HepG2 (cell line): ENCODE data around the gene MYO1C. TPM values are rescaled to one million over a fixed set of nuclear protein-coding genes. Genes with fewer than 3 reads are reported as not detected.

Experiments used
- AGO1 ChIP-seq: fragments of 200-400 bp; formaldehyde crosslinking; IDR thresholded peaks from 2 replicates; pipeline ENCODE4 v1.6.1; 2017; ENCODE audit warnings: mild to moderate bottlenecking, low read depth, low read length, moderate library complexity; ENCODE audit not compliant: poor library complexity, severe bottlenecking
- ATAD3A ChIP-seq: sonication (generic); formaldehyde crosslinking; IDR thresholded peaks from 2 replicates; pipeline ENCODE4 v1.4.0; 2020; ENCODE audit warnings: missing genetic modification reagents
- ERF ChIP-seq: IDR thresholded peaks from 2 replicates; pipeline ENCODE4 v1.6.1; 2018; ENCODE audit warnings: missing biosample characterization, missing genetic modification reagents
- IRF2 ChIP-seq: IDR thresholded peaks from 2 replicates; pipeline ENCODE4 v1.6.1; 2018; ENCODE audit warnings: missing genetic modification reagents, missing compliant biosample characterization
- MTA1 ChIP-seq: sonication (generic); formaldehyde crosslinking; IDR thresholded peaks from 2 replicates; pipeline ENCODE4 v1.4.0; 2020; ENCODE audit warnings: missing genetic modification reagents, mild to moderate bottlenecking, borderline replicate concordance
- MZF1 ChIP-seq: sonication (generic); formaldehyde crosslinking; IDR thresholded peaks from 2 replicates; pipeline ENCODE4 v1.8.1; 2023; ENCODE audit warnings: mild to moderate bottlenecking, missing genetic modification reagents, borderline replicate concordance
- PHB2 ChIP-seq: fragments of 450-650 bp; IDR thresholded peaks from 2 replicates; pipeline ENCODE4 v1.6.1; 2018; ENCODE audit not compliant: partially characterized antibody
- RFX1 ChIP-seq: fragments of 450-650 bp; IDR thresholded peaks from 2 replicates; pipeline ENCODE4 v1.6.1; 2017
- SATB2 ChIP-seq: sonication (generic); formaldehyde crosslinking; IDR thresholded peaks from 2 replicates; pipeline ENCODE4 v1.5.0; 2020; ENCODE audit warnings: missing genetic modification reagents
- SKI ChIP-seq: fragments of 450-650 bp; IDR thresholded peaks from one replicate; pipeline ENCODE4 v1.6.1; 2018; ENCODE audit warnings: mild to moderate bottlenecking; ENCODE audit not compliant: partially characterized antibody
- TAF15 ChIP-seq: fragments of 200-400 bp; formaldehyde crosslinking; IDR thresholded peaks from one replicate; pipeline ENCODE4 v1.6.1; 2018; ENCODE audit warnings: mild to moderate bottlenecking, low read depth, low read length; ENCODE audit not compliant: poor library complexity, severe bottlenecking
- ZNF264 ChIP-seq: sonication (generic); formaldehyde crosslinking; IDR thresholded peaks from 2 replicates; pipeline ENCODE4 v1.4.0; 2020; ENCODE audit warnings: missing genetic modification reagents
- polyA plus RNA-seq, 8 experiments: library from polyadenylated mRNA; depleted of rRNA in 3 of 8; stranded (reverse) in 7 of 8; unstranded in 1 of 8; fragments of >200 nt; fragmentation: Illumina TruSeq in 4 of 8; extraction: Trizol in 4 of 8; gene quantifications; 2 replicates each; pipeline versions ENCODE4 v1.2.1 to v1.2.3, GENCODE V29; 2011 to 2016; ENCODE audit warnings: low read depth in 4 of 8, missing spikeins in 1 of 8, mixed read lengths in 1 of 8; ENCODE audit not compliant: insufficient read depth in 1 of 8
- total RNA-seq, 5 experiments: library from RNA; depleted of rRNA; stranded (reverse); fragments of >200 nt; fragmentation: Illumina TruSeq; extraction: Trizol; gene quantifications; 2 replicates each; pipeline ENCODE4 v1.2.3, GENCODE V29; 2016; ENCODE audit warnings: low read depth in 1 of 5
- TF ChIP-seq, protein P1 (sequence below): sonication (generic); formaldehyde crosslinking; IDR thresholded peaks from 2 replicates; pipeline ENCODE4 v1.4.0; 2020; ENCODE audit warnings: missing genetic modification reagents
- TF ChIP-seq, protein P2 (sequence below): sonication (generic); formaldehyde crosslinking; IDR thresholded peaks from 2 replicates; pipeline ENCODE4 v1.4.0; 2020; ENCODE audit warnings: mild to moderate bottlenecking, low read depth, missing genetic modification reagents
- TF ChIP-seq, protein P3 (sequence below): sonication (generic); formaldehyde crosslinking; IDR thresholded peaks from 2 replicates; pipeline ENCODE4 v1.4.0; 2020; ENCODE audit warnings: missing genetic modification reagents
- TF ChIP-seq, protein P4 (sequence below): IDR thresholded peaks from 2 replicates; pipeline ENCODE4 v1.6.1; 2016; ENCODE audit warnings: mild to moderate bottlenecking, missing biosample characterization, missing genetic modification reagents
- TF ChIP-seq, protein P5 (sequence below): sonication (generic); formaldehyde crosslinking; IDR thresholded peaks from 2 replicates; pipeline ENCODE4 v1.8.0; 2022; ENCODE audit warnings: mild to moderate bottlenecking, missing genetic modification reagents, borderline replicate concordance
- TF ChIP-seq, protein P6 (sequence below): sonication (generic); formaldehyde crosslinking; IDR thresholded peaks from 2 replicates; pipeline ENCODE4 v1.9.0; 2022; ENCODE audit warnings: low read depth, missing genetic modification reagents

The MYO1C gene
- total and polyA plus RNA-seq, 2 of the 13 experiments (the other 11 are each of a cell fraction or from before 2014, with no cell fraction given), result 22.7 to 40.8 TPM

DNA sequence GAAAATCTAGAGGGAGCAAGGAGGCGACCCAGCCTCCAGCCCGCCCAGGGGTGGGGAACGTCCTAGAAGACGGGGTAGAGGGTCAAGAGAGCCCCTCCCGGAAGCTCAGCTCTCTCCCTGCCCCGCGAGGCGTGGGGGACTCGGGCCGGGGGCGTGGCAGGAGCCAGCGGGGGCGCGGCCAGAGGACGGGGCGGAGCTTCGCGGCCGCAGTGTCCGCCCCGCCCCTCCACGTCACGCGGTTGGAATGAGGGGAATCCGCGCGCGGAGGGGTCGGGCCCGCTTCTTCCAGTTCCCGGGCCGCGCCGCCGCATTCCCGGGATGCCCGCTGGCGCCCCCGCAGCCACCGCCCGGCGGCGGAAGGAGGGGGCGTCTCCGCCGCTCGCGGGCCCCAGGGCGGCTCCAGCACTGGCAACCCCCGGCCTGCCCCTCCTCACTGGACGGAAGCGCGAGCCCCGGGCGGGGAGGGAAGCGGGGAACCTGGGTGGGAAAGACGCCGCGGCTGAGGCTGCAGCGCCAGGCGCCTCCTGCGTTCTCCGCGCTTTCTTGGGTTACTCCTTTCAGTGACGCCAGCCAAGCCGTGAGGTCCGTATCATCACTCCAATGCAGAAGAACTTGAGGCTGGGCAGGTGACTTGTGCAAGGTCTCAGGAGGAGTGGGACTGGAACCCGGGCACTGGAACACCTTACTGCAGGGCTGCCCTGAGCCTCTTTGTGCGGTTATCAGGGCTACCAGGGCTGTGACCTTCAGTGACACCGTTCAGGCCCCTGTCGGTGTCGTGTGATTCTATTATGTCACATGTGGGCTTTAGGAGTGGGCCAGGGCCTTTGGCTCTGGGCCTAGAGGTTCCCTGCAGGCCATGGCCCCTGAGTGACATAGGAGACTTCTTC is 4.3 kb downstream of the MYO1C start (continued):
- TF ChIP-seq, protein P1, sequence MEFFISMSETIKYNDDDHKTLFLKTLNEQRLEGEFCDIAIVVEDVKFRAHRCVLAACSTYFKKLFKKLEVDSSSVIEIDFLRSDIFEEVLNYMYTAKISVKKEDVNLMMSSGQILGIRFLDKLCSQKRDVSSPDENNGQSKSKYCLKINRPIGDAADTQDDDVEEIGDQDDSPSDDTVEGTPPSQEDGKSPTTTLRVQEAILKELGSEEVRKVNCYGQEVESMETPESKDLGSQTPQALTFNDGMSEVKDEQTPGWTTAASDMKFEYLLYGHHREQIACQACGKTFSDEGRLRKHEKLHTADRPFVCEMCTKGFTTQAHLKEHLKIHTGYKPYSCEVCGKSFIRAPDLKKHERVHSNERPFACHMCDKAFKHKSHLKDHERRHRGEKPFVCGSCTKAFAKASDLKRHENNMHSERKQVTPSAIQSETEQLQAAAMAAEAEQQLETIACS (CRISPR knock-in tag), result no peak
- TF ChIP-seq, protein P2, sequence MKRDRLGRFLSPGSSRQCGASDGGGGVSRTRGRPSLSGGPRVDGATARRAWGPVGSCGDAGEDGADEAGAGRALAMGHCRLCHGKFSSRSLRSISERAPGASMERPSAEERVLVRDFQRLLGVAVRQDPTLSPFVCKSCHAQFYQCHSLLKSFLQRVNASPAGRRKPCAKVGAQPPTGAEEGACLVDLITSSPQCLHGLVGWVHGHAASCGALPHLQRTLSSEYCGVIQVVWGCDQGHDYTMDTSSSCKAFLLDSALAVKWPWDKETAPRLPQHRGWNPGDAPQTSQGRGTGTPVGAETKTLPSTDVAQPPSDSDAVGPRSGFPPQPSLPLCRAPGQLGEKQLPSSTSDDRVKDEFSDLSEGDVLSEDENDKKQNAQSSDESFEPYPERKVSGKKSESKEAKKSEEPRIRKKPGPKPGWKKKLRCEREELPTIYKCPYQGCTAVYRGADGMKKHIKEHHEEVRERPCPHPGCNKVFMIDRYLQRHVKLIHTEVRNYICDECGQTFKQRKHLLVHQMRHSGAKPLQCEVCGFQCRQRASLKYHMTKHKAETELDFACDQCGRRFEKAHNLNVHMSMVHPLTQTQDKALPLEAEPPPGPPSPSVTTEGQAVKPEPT (CRISPR knock-in tag), result 0 out of 2 replicates have a peak, but pooled peaks have one; percentile 54
- TF ChIP-seq SATB2 (CRISPR knock-in tag) (no peak), TAF15 (no peak), ERF (CRISPR knock-in tag) (no peak), PHB2 (no peak), MZF1 (CRISPR knock-in tag) (no peak), MTA1 (peak; percentile 79; the same call in 1 of the 2 replicates), IRF2 (peak; percentile 18; the same call in 1 of the 2 replicates), ATAD3A (CRISPR knock-in tag) (no peak), RFX1 (no peak), AGO1 (peak; percentile 86), SKI (peak; percentile 66), ZNF264 (CRISPR knock-in tag) (no peak)
- TF ChIP-seq, protein P3, sequence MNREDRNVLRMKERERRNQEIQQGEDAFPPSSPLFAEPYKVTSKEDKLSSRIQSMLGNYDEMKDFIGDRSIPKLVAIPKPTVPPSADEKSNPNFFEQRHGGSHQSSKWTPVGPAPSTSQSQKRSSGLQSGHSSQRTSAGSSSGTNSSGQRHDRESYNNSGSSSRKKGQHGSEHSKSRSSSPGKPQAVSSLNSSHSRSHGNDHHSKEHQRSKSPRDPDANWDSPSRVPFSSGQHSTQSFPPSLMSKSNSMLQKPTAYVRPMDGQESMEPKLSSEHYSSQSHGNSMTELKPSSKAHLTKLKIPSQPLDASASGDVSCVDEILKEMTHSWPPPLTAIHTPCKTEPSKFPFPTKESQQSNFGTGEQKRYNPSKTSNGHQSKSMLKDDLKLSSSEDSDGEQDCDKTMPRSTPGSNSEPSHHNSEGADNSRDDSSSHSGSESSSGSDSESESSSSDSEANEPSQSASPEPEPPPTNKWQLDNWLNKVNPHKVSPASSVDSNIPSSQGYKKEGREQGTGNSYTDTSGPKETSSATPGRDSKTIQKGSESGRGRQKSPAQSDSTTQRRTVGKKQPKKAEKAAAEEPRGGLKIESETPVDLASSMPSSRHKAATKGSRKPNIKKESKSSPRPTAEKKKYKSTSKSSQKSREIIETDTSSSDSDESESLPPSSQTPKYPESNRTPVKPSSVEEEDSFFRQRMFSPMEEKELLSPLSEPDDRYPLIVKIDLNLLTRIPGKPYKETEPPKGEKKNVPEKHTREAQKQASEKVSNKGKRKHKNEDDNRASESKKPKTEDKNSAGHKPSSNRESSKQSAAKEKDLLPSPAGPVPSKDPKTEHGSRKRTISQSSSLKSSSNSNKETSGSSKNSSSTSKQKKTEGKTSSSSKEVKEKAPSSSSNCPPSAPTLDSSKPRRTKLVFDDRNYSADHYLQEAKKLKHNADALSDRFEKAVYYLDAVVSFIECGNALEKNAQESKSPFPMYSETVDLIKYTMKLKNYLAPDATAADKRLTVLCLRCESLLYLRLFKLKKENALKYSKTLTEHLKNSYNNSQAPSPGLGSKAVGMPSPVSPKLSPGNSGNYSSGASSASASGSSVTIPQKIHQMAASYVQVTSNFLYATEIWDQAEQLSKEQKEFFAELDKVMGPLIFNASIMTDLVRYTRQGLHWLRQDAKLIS, result no peak
- TF ChIP-seq, protein P4, sequence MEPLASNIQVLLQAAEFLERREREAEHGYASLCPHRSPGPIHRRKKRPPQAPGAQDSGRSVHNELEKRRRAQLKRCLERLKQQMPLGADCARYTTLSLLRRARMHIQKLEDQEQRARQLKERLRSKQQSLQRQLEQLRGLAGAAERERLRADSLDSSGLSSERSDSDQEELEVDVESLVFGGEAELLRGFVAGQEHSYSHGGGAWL (CRISPR knock-in tag), result no peak; the same call in 1 of the 2 replicates
- TF ChIP-seq, protein P5, sequence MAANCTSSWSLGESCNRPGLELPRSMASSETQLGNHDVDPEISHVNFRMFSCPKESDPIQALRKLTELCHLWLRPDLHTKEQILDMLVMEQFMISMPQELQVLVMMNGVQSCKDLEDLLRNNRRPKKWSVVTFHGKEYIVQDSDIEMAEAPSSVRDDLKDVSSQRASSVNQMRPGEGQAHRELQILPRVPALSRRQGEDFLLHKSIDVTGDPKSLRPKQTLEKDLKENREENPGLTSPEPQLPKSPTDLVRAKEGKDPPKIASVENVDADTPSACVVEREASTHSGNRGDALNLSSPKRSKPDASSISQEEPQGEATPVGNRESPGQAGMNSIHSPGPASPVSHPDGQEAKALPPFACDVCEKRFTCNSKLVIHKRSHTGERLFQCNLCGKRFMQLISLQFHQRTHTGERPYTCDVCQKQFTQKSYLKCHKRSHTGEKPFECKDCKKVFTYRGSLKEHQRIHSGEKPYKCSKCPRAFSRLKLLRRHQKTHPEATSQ, result no peak
- TF ChIP-seq, protein P6, sequence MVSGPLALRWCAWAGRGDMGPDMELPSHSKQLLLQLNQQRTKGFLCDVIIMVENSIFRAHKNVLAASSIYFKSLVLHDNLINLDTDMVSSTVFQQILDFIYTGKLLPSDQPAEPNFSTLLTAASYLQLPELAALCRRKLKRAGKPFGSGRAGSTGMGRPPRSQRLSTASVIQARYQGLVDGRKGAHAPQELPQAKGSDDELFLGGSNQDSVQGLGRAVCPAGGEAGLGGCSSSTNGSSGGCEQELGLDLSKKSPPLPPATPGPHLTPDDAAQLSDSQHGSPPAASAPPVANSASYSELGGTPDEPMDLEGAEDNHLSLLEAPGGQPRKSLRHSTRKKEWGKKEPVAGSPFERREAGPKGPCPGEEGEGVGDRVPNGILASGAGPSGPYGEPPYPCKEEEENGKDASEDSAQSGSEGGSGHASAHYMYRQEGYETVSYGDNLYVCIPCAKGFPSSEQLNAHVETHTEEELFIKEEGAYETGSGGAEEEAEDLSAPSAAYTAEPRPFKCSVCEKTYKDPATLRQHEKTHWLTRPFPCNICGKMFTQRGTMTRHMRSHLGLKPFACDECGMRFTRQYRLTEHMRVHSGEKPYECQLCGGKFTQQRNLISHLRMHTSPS (CRISPR knock-in tag), result no peak; the same call in 1 of the 2 replicates
